ENCODE results near the gene CFAP90. TPM values are rescaled to one million over a fixed set of nuclear protein-coding genes. Genes with fewer than 3 reads are reported as not detected.
A peak's percentile ranks its signal among the peaks of the same experiment; 100 is the strongest.

CFAP90 gene
- total RNA-seq, 1 experiment from 2014 or later: not detected

GRCh38 chr5:7868427-7868772, 17.5 kb upstream of the CFAP90 start:
- ATAC-seq: no peak
- no peak for DNase-seq (ENCODE audit: low read depth, low spot score)
- Histone ChIP-seq H2AFZ (ENCODE audit: low read depth, low read length, poor library complexity, severe bottlenecking) (peak overlapping the region; percentile 18), H4K20me1 (ENCODE audit: insufficient read depth) (peaks cover 14% of the 10 kb centered on the region; the same call in 1 of the 2 replicates), H3K79me2 (ENCODE audit: insufficient read depth, low read length) (peaks cover 66% of the 10 kb centered on the region), H3K9ac (ENCODE audit: low read length) (peak overlapping the region; percentile 87), H3K9me3 (ENCODE audit: control insufficient read depth in 1 of 2, insufficient read depth in 1 of 2, low read depth in 1 of 2, low read length in 2 of 2) (no peaks in the 10 kb centered on the region), H3K4me2 (ENCODE audit: low read length) (peak overlapping the region; percentile 93), H3K27me3 (ENCODE audit: insufficient read depth, low read length) (no peaks in the 10 kb centered on the region), H3K4me1 (ENCODE audit: control insufficient read depth in 1 of 2, insufficient read depth in 2 of 2, low read length in 2 of 2) (peaks cover 7 to 18% of the 10 kb centered on the region in 2 experiments; a peak in 3 of 4 replicates), H3K9me2 (ENCODE audit: insufficient read depth) (no peaks in the 10 kb centered on the region), H3K36me3 (ENCODE audit: control insufficient read depth in 1 of 2, insufficient read depth in 2 of 2, low read length in 2 of 2) (peaks cover 3 to 14% of the 10 kb centered on the region in 2 experiments; a peak in 1 of 4 replicates), H3K27ac (ENCODE audit: low read depth, low read length) (peak overlapping the region; percentile 61), H3K4me3 (replicated peaks in 1 of 2; ENCODE audit: low read depth in 1 of 2, low read length in 2 of 2) (peak overlapping the region; percentile 89 to 91)
- TF ChIP-seq SIN3A (IDR thresholded peaks at IDR 0.05; ENCODE audit: low read depth) (no peak), RAD21 (IDR thresholded peaks at IDR 0.05; ENCODE audit: low read depth) (no peak), YY1 (IDR thresholded peaks at IDR 0.05; ENCODE audit: extremely low read depth, insufficient replicate concordance, low read depth, low read length) (no peak), CBX3 (IDR thresholded peaks at IDR 0.05; ENCODE audit: low read depth) (no peak), REST (IDR thresholded peaks at IDR 0.05; ENCODE audit: low read depth) (no peak), ZFX (IDR thresholded peaks at IDR 0.05) (no peak), CEBPB (IDR thresholded peaks at IDR 0.05; ENCODE audit: low read depth) (no peak), SP1 (IDR thresholded peaks at IDR 0.05; ENCODE audit: low read depth) (no peak), EZH2 (IDR thresholded peaks at IDR 0.05) (no peak), ELF1 (IDR thresholded peaks at IDR 0.05; ENCODE audit: borderline replicate concordance, low read depth) (no peak), ZBTB33 (IDR thresholded peaks at IDR 0.05; ENCODE audit: extremely low read depth, insufficient replicate concordance, low read length) (no peak), FOSL1 (IDR thresholded peaks at IDR 0.05; ENCODE audit: low read depth) (no peak), CTCF (IDR thresholded peaks at IDR 0.05 in 2 of 3, conservative IDR thresholded peaks at IDR 0.05 in 1 of 3; ENCODE audit: borderline replicate concordance in 1 of 3, insufficient read depth in 1 of 3, low read depth in 2 of 3, low read length in 2 of 3) (no peak), EGR1 (IDR thresholded peaks at IDR 0.05; ENCODE audit: low read depth) (no peak), JUND (IDR thresholded peaks at IDR 0.05) (no peak), SRF (IDR thresholded peaks at IDR 0.05; ENCODE audit: low read depth) (no peak)
- BruUV-seq (replicated peaks): no TSS peak
- RAD21 ChIA-PET (ENCODE audit: low non-redundant PET in 1 of 2, low total read pairs in 2 of 2, uncharacterized antibody in 2 of 2, unreplicated experiment in 2 of 2): no interaction called here
- intact Hi-C loops (cut with micrococcal nuclease): no loop called here
- POLR2A ChIA-PET: interaction anchor here (1.7 kb wide), 1 partner anchor 8 kb away, joined by 6 read pairs; no protein-coding TSS in a partner anchor
- CTCF ChIA-PET: interaction anchor here (1.0 kb wide), 3 partner anchors 9 to 19 kb away, joined by 3 to 4 read pairs (median 3); no protein-coding TSS in a partner anchor
